ENCODE measurements around the gene FBXL16.
A peak's percentile ranks its signal among the peaks of the same experiment; 100 is the strongest.

FBXL16 gene

DNA sequence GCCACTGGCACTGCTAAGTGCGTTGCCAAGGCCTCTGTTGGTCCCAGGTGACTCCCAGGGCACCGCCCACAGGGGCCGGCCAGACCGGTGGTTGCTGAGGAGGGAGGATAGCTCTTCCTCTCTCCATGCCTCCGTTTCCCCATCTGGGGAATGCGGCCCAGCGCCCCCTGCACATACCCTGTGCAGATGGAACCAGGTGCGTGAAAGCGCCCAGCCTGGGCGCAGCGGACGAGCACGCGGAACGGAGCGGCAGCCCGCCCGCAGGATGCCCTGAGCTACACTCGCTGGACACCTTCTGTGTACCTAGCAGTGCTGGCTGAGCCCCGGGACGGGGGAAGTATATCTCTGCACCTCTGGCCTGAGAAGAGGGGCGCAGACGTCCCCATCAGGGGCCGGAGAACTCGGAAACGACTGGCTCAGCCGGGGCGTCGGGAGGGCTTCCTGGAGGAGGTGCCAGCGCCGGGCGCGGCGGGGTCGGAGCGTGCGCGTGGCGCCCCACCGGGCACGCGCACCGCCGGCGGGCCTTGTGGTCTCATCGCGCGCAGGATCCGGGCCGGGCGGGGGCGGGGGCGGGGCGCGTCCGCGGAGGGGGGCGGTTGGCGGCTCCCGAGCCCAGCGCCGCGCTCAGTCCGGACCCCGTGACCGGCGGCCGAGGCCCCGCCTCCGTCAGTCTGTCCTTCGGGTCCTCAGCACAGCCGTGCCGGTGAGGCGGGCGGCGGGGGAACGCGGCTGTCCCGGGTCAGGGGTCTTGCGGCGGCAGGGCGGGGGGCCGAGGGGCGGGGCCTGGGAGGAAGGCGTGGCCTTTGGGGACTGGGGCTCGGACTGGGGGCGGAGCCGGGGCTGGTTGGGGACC, 21.1 kb upstream of the FBXL16 start, which contains the start of the genes CCDC78 and HAGHL:
Gene CCDC78, minus strand, starts transcription at position 6 of the 853 bp plus-strand sequence. CDS start 76 bp downstream, outside the sequence.
Gene HAGHL, plus strand, starts transcription at position 669 of the 853 bp plus-strand sequence. CDS start 404 bp downstream, outside the sequence.
- FAIRE-seq (peak; percentile 82), DNase-seq (ENCODE audit: insufficient read length) (peak; percentile 82)
- no peak for TF ChIP-seq POLR2A (IDR thresholded peaks at IDR 0.05; ENCODE audit: low read depth, low read length)
- no peak for TF ChIP-seq POLR2AphosphoS5 (IDR thresholded peaks at IDR 0.05; ENCODE audit: low read depth, low read length)
- TF ChIP-seq TAF1 (IDR thresholded peaks at IDR 0.05; ENCODE audit: borderline replicate concordance, low read depth, low read length), result no peak

GRCh38 chr16:726188-726437, 20.5 kb upstream of the FBXL16 start:
- DNase-seq (ENCODE audit: insufficient read length) (no peak), FAIRE-seq (no peak)
- TF ChIP-seq TAF1 (IDR thresholded peaks at IDR 0.05; ENCODE audit: borderline replicate concordance, low read depth, low read length) (no peak), POLR2A (IDR thresholded peaks at IDR 0.05; ENCODE audit: low read depth, low read length) (no peak; the same call in 1 of the 2 replicates), POLR2AphosphoS5 (IDR thresholded peaks at IDR 0.05; ENCODE audit: low read depth, low read length) (no peak)

DNA sequence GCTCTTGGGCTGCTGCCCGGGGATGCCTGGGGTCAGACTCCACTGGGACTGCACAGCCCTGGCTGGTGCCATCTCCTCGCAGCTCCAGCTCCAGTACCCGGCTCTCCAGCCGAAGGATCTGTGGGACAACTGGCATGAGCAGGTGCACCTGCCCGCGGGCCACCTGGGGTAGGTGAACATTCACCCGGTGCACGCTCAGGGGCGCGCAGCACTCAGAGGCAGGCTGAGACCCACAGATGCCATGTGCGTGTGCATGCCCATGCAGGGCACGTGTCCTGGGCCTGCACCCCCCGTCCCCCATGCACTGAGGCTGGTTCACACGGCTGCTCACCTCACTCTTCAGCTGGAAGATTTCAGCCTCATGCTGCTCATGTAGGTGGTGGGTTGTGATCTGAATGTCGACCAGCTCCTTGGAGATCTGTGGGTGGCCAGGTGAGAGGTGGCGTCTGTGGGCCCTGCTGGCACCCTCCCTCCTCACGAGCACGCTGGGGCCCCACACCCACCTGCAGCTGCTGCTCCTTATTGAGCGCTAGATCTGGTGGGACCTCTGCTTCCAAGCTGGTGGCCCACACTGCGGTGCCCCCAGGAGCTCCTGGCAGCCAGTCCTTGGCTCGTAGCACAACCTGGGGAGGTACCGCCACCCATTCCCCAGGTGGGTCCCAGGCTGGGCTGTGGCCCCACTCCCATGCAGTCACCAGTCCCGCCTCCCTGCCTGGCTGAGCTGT, 20.0 kb upstream of the FBXL16 start:
- no peak for DNase-seq (ENCODE audit: insufficient read length)
- no peak for FAIRE-seq
- TF ChIP-seq POLR2A (IDR thresholded peaks at IDR 0.05; ENCODE audit: low read depth, low read length), result no peak; the same call in 1 of the 2 replicates
- no peak for TF ChIP-seq POLR2AphosphoS5 (IDR thresholded peaks at IDR 0.05; ENCODE audit: low read depth, low read length)
- no peak for TF ChIP-seq TAF1 (IDR thresholded peaks at IDR 0.05; ENCODE audit: borderline replicate concordance, low read depth, low read length)

DNA sequence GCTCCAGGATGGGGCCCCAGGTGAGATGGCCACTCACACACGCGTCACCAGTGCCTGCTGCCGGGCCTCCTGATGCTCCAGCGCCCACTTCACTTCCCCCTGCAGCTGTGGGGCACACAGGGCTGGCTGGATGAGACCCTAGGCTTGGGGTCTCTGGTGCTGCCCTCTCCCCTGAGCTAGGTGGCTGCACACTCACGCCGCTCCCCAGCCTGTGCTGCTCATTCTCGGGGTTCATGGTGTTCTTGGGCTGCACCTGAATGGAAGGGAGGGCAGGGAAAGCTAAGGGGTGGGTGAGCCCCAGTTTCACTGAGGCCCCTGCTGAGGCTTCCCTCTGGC, 19.4 kb upstream of the FBXL16 start:
- no peak for FAIRE-seq
- DNase-seq (ENCODE audit: insufficient read length), result no peak
- no peak for TF ChIP-seq POLR2AphosphoS5 (IDR thresholded peaks at IDR 0.05; ENCODE audit: low read depth, low read length)
- TF ChIP-seq POLR2A (IDR thresholded peaks at IDR 0.05; ENCODE audit: low read depth, low read length), result no peak; the same call in 1 of the 2 replicates
- TF ChIP-seq TAF1 (IDR thresholded peaks at IDR 0.05; ENCODE audit: borderline replicate concordance, low read depth, low read length), result no peak

DNA sequence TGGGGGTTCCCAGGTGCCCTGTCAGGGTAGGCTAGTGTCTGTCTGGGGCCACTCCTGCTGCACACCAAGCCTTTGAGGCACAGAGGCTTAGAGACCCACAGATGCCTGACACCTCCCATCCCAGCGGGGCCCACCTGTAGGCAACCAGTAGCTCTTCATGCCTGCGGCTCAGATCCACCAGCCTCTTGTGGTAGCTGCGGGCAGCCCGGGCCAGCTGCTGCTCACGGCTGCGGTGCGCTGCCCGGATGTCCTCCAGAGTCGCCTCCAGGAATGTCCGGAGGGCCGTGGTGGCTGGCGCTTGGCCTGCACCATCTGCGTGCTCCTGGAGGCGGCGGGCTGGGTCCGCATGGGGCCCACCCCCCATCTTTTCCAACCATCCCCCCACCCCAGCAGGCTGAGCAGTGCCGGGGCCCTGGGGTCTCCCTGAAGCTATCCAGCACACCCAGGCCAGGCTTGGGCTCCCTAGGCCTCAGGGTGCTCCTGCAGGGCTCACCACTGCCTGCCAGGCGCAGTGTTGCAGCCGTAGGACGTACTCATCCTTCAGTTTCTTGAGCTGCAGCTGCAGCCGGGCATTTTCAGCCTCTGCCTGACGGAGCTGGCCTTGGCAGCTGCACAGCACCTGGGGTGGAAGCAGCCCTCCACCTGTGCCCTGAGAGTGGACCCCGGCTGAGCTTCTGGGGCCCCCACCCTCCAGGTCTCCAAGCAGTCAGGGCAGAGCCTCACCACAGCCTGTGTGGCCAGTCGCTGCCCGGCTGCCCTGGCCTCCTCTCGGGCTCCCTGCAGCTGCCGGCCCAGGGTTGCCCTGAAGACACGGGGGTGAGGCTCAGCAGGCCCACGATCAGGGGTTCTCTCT, 18.8 kb upstream of the FBXL16 start:
- no peak for FAIRE-seq
- no peak for DNase-seq (ENCODE audit: insufficient read length)
- TF ChIP-seq POLR2A (IDR thresholded peaks at IDR 0.05; ENCODE audit: low read depth, low read length), result peak; percentile 27; the same call in 1 of the 2 replicates
- no peak for TF ChIP-seq TAF1 (IDR thresholded peaks at IDR 0.05; ENCODE audit: borderline replicate concordance, low read depth, low read length)
- TF ChIP-seq POLR2AphosphoS5 (IDR thresholded peaks at IDR 0.05; ENCODE audit: low read depth, low read length), result no peak

- no peak for FAIRE-seq
- TF ChIP-seq POLR2A (IDR thresholded peaks at IDR 0.05; ENCODE audit: low read depth, low read length) (no peak), POLR2AphosphoS5 (IDR thresholded peaks at IDR 0.05; ENCODE audit: low read depth, low read length) (no peak), TAF1 (IDR thresholded peaks at IDR 0.05; ENCODE audit: borderline replicate concordance, low read depth, low read length) (no peak)
- no peak for DNase-seq (ENCODE audit: insufficient read length)
Measured at GRCh38 chr16:723695-724094, 18.1 kb upstream of the FBXL16 start.

DNA sequence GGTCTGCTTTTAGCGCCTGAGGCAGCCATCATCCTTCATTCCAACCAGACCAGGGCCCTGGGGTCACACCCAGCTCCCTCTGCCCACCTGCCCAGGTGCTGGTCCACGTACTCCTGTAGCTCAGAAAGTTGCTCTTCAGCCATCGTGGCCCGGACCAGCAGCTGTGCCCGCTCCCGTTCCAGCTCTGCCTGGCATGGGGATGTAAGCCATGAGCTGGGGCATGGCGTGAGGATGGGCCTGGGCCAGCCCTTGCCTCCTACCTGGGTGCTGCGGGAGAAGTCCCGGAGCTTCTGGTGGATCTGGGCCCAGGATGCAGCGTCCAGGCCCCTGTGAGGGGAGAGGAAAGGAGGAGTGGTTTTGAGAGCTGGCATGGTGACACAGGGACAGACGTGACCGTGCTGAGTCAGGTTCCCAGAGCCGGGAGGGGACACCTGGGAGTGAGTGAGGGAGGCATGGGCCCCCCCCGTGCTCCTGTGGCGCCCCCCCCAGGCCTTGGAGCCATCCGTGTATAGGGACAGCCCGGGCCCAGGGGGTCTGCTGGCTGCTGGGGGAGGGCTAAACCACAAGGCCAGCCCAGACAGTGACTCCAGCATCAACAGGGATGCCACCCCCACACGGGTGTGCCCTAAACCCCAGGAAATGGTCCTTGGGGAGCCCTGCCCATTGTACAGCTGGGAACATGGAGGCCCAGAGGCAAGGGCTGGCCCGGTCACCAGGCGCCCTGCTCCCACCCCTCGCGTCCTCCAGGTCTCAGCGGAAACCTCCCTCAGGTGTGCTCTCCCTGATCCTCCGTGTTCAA, 17.4 kb upstream of the FBXL16 start:
- FAIRE-seq (no peak), DNase-seq (ENCODE audit: insufficient read length) (no peak)
- TF ChIP-seq POLR2AphosphoS5 (IDR thresholded peaks at IDR 0.05; ENCODE audit: low read depth, low read length) (no peak; the same call in 1 of the 2 replicates), TAF1 (IDR thresholded peaks at IDR 0.05; ENCODE audit: borderline replicate concordance, low read depth, low read length) (no peak), POLR2A (IDR thresholded peaks at IDR 0.05; ENCODE audit: low read depth, low read length) (no peak)

DNA sequence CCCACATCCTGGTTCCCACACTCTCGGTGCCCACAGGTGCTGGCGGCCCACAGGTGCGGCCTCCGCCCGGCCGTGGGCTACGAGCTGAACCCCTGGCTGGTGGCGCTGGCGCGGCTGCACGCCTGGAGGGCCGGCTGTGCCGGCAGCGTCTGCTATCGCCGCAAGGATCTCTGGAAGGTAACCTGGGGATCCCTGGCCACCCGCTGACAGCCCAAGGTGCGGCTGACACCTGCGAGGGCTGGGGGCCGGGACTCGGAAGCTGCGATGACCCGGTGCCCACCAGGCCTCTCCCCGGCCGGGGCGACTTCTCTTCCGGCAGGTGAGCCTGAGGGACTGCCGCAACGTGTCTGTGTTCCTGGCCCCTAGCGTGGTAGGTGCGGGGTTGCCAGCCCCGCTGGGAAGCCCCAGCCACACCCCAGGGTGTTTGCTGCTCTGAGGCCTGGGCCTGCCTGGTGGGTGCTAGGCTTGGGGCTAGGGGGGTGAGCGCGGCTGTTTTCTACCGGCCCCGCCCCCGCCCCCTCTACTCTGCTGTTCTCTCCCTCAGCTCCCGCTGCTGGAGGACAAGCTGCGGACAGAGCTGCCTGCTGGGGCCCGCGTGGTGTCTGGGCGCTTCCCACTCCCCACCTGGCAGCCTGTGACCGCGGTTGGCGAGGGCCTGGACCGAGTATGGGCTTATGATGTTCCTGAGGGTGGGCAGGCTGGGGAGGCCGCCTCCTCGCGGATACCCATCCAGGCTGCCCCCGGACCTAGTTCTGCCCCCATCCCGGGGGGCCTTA, 16.4 kb upstream of the FBXL16 start:
- TF ChIP-seq POLR2AphosphoS5 (IDR thresholded peaks at IDR 0.05; ENCODE audit: low read depth, low read length) (no peak), TAF1 (IDR thresholded peaks at IDR 0.05; ENCODE audit: borderline replicate concordance, low read depth, low read length) (no peak), POLR2A (IDR thresholded peaks at IDR 0.05; ENCODE audit: low read depth, low read length) (no peak)
- DNase-seq (ENCODE audit: insufficient read length) (no peak), FAIRE-seq (no peak)

DNA sequence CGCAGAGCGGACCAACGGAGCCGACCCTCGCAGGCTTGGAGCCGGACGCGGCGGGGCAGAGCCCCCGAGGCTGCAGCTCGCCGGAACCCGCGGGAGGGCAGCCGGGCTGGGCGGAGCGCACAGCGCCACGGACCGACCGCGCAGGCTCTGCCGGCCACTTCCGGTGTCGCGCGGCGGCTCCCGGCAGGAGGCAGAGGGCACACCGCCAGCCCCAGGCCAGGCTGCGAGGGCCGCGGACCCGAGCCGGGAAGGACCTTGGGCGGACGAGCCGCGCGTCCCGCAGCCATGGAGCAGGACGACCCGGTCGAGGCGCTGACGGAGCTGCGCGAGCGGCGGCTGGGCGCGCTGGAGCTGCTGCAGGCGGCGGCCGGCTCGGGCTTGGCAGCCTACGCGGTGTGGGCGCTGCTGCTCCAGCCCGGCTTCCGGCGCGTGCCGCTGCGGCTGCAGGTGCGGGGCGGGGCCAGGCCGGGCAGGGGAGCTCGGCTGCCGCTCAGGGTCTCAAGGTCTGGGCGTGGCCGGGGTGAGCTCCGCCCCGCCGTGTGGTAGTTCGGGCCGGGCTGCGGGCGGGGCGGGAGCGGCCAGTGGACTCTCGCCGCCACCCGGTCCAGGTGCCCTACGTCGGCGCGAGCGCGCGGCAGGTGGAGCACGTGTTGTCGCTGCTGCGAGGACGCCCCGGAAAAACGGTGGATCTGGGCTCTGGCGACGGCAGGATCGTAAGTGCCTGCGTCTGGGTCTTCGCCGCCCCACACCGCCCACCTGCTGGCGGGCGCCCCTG, 15.6 kb upstream of the FBXL16 start, which contains the start of gene ANTKMT:
Gene ANTKMT, plus strand, starts transcription at position 157 of the 775 bp plus-strand sequence. Its CDS starts 129 bp downstream, at position 286.
- FAIRE-seq (peak; percentile 98), DNase-seq (ENCODE audit: insufficient read length) (peak; percentile 98)
- TF ChIP-seq TAF1 (IDR thresholded peaks at IDR 0.05; ENCODE audit: borderline replicate concordance, low read depth, low read length) (peak; percentile 48; the same call in 1 of the 2 replicates), POLR2A (IDR thresholded peaks at IDR 0.05; ENCODE audit: low read depth, low read length) (peak; percentile 94), POLR2AphosphoS5 (IDR thresholded peaks at IDR 0.05; ENCODE audit: low read depth, low read length) (peak; percentile 92)
